ENCODE measurements around the gene CPNE5. TPM values are rescaled to one million over a fixed set of nuclear protein-coding genes. Genes with fewer than 3 reads are reported as not detected.
A peak's percentile ranks its signal among the peaks of the same experiment; 100 is the strongest.

CPNE5 gene
- total and polyA plus RNA-seq, 2 experiments from 2014 or later: 0.30 to 1.2 TPM

- Histone ChIP-seq H3K9me3 (ENCODE audit: low read depth) (no peaks in the 10 kb centered on the region), H3K4me2 (no peak overlapping the region), H3K4me3 (no peak overlapping the region), H3K9me2 (replicated peaks; ENCODE audit: insufficient read depth) (no peaks in the 10 kb centered on the region), H3K4me1 (ENCODE audit: insufficient read depth) (no peaks in the 10 kb centered on the region), H3K27me3 (no peaks in the 10 kb centered on the region), H3K27ac (peak overlapping the region; percentile 77), H3K79me2 (no peaks in the 10 kb centered on the region), H4K20me1 (ENCODE audit: insufficient read depth, poor library complexity, severe bottlenecking) (no peaks in the 10 kb centered on the region), H3K36me3 (replicated peaks; ENCODE audit: insufficient read depth, low read depth) (no peaks in the 10 kb centered on the region), H2AFZ (no peak overlapping the region)
- DNase-seq (ENCODE audit: low spot score): no peak
- WGBS (ENCODE audit: low lambda C conversion rate, missing lambda C conversion rate): 87% methylated on average over 14 of the region's 14 CpGs
- TF ChIP-seq EZH2phosphoT487 (IDR thresholded peaks at IDR 0.05; ENCODE audit: low read depth, severe bottlenecking, unreplicated experiment): no peak
- no peak for TF ChIP-seq CTCF (IDR thresholded peaks at IDR 0.05; ENCODE audit: poor library complexity)
- no peak for TF ChIP-seq EZH2 (IDR thresholded peaks at IDR 0.05; ENCODE audit: borderline replicate concordance)
Observed at GRCh38 chr6:36821581-36822335, 17.5 kb downstream of the CPNE5 start.

GRCh38 chr6:36820700-36821580 lies 18.3 kb downstream of the CPNE5 start:
- Histone ChIP-seq H3K9me3 (ENCODE audit: low read depth) (no peaks in the 10 kb centered on the region), H2AFZ (no peak overlapping the region)

GRCh38 chr6:36818756-36819155 lies 20.5 kb downstream of the CPNE5 start:
- Histone ChIP-seq H3K27ac (no peak overlapping the region), H2AFZ (no peak overlapping the region), H3K9me3 (ENCODE audit: low read depth) (no peaks in the 10 kb centered on the region), H3K4me1 (ENCODE audit: insufficient read depth) (no peaks in the 10 kb centered on the region), H3K4me2 (no peak overlapping the region), H3K79me2 (no peaks in the 10 kb centered on the region), H3K4me3 (no peak overlapping the region), H4K20me1 (ENCODE audit: insufficient read depth, poor library complexity, severe bottlenecking) (no peaks in the 10 kb centered on the region), H3K27me3 (no peaks in the 10 kb centered on the region), H3K9me2 (replicated peaks; ENCODE audit: insufficient read depth) (no peaks in the 10 kb centered on the region), H3K36me3 (replicated peaks; ENCODE audit: insufficient read depth, low read depth) (no peaks in the 10 kb centered on the region)
- TF ChIP-seq CTCF (IDR thresholded peaks at IDR 0.05; ENCODE audit: poor library complexity): no peak
- no peak for TF ChIP-seq EZH2phosphoT487 (IDR thresholded peaks at IDR 0.05; ENCODE audit: low read depth, severe bottlenecking, unreplicated experiment)
- no peak for TF ChIP-seq EZH2 (IDR thresholded peaks at IDR 0.05; ENCODE audit: borderline replicate concordance)
- WGBS (ENCODE audit: low lambda C conversion rate, missing lambda C conversion rate): 96% methylated on average over 4 of the region's 4 CpGs
- DNase-seq (ENCODE audit: low spot score): no peak

More at GRCh38 chr6:36820700-36821580, 18.3 kb downstream of the CPNE5 start:
- H3K27ac ChIP-seq: peak overlapping the region; percentile 77
- no peaks in the 10 kb centered on the region for H3K27me3 ChIP-seq
- no peaks in the 10 kb centered on the region for H3K4me1 ChIP-seq (ENCODE audit: insufficient read depth)
- WGBS (ENCODE audit: low lambda C conversion rate, missing lambda C conversion rate): 69% methylated on average over 10 of the region's 12 CpGs
- H3K9me2 ChIP-seq (replicated peaks; ENCODE audit: insufficient read depth): no peaks in the 10 kb centered on the region
- no peaks in the 10 kb centered on the region for H3K79me2 ChIP-seq
- peak; percentile 62 for DNase-seq (ENCODE audit: low spot score)
- no peaks in the 10 kb centered on the region for H3K36me3 ChIP-seq (replicated peaks; ENCODE audit: insufficient read depth, low read depth)
- no peak for TF ChIP-seq CTCF (IDR thresholded peaks at IDR 0.05; ENCODE audit: poor library complexity)
- no peak for TF ChIP-seq EZH2 (IDR thresholded peaks at IDR 0.05; ENCODE audit: borderline replicate concordance)
- no peak for TF ChIP-seq EZH2phosphoT487 (IDR thresholded peaks at IDR 0.05; ENCODE audit: low read depth, severe bottlenecking, unreplicated experiment)
- no peak overlapping the region for H3K4me2 ChIP-seq
- no peaks in the 10 kb centered on the region for H4K20me1 ChIP-seq (ENCODE audit: insufficient read depth, poor library complexity, severe bottlenecking)
- H3K4me3 ChIP-seq: no peak overlapping the region
